ENCODE measurements around the gene TMEM235. TPM values are rescaled to one million over a fixed set of nuclear protein-coding genes. Genes with fewer than 3 reads are reported as not detected.

The TMEM235 gene
- polyA plus RNA-seq, 1 of the 3 experiments (the other 2 are of a cell fraction) = not detected

- TF ChIP-seq ELF1 (IDR thresholded peaks at IDR 0.05) = no peak
- TF ChIP-seq REST (IDR thresholded peaks at IDR 0.05; ENCODE audit: low read depth, low read length) = peak; percentile 50; the same call in 1 of the 2 replicates
- no peak for TF ChIP-seq NRF1 (IDR thresholded peaks at IDR 0.05; ENCODE audit: low read depth, low read length)
- TF ChIP-seq RXRA (IDR thresholded peaks at IDR 0.05; ENCODE audit: borderline replicate concordance, low read depth) = no peak
- no peak for TF ChIP-seq NFIC (IDR thresholded peaks at IDR 0.05; ENCODE audit: borderline replicate concordance)
- TF ChIP-seq MXI1 (IDR thresholded peaks at IDR 0.05; ENCODE audit: low read depth, low read length) = peak; percentile 32; the same call in 1 of the 2 replicates
- TF ChIP-seq TCF12 (IDR thresholded peaks at IDR 0.05) = no peak
- TF ChIP-seq SMC3 (IDR thresholded peaks at IDR 0.05; ENCODE audit: low read depth, low read length) = peak; percentile 96
- TF ChIP-seq MEF2A (IDR thresholded peaks at IDR 0.05; ENCODE audit: borderline replicate concordance, low read depth) = no peak
- TF ChIP-seq SIN3A (IDR thresholded peaks at IDR 0.05; ENCODE audit: borderline replicate concordance, low read depth, low read length) = peak; percentile 53; the same call in 1 of the 2 replicates
- TF ChIP-seq, protein P1, sequence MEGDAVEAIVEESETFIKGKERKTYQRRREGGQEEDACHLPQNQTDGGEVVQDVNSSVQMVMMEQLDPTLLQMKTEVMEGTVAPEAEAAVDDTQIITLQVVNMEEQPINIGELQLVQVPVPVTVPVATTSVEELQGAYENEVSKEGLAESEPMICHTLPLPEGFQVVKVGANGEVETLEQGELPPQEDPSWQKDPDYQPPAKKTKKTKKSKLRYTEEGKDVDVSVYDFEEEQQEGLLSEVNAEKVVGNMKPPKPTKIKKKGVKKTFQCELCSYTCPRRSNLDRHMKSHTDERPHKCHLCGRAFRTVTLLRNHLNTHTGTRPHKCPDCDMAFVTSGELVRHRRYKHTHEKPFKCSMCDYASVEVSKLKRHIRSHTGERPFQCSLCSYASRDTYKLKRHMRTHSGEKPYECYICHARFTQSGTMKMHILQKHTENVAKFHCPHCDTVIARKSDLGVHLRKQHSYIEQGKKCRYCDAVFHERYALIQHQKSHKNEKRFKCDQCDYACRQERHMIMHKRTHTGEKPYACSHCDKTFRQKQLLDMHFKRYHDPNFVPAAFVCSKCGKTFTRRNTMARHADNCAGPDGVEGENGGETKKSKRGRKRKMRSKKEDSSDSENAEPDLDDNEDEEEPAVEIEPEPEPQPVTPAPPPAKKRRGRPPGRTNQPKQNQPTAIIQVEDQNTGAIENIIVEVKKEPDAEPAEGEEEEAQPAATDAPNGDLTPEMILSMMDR (IDR thresholded peaks at IDR 0.05) = peak; percentile 98
- TF ChIP-seq CHD2 (IDR thresholded peaks at IDR 0.05; ENCODE audit: low read length, partially characterized antibody) = peak; percentile 71
Observed at GRCh38 chr17:78289802-78290363, 58.5 kb downstream of the TMEM235 start (continued).

Small RNA genes lying within 50 kb of the gene (small RNA-seq; reads per million reads assigned to genes)
- gene AC087645.1 = 0 to 1.1 (median 0) reads per million in 7 experiments

Other genes starting within 250 kb of the TMEM235 start
- 3.8 and 5.5 TPM in 2 replicates for gene TMC6, start 102.9 kb upstream of the TMEM235 start, polyA plus RNA-seq (2012; rRNA removed)
- 0.15 and 0.18 TPM in 2 replicates for gene TMC8, start 100.9 kb upstream of the TMEM235 start, polyA plus RNA-seq (2012; rRNA removed)
- gene C17orf99, start 85.2 kb upstream of the TMEM235 start, polyA plus RNA-seq (2012; rRNA removed) = not detected in 2 replicates
- gene SYNGR2, start 63.0 kb upstream of the TMEM235 start, polyA plus RNA-seq (2012; rRNA removed) = 160 and 181 TPM in 2 replicates
- gene TK1, start 44.6 kb upstream of the TMEM235 start, polyA plus RNA-seq (2012; rRNA removed) = 70.7 and 112 TPM in 2 replicates
- gene AFMID, start 44.3 kb upstream of the TMEM235 start, polyA plus RNA-seq (2012; rRNA removed) = 44.4 and 59.0 TPM in 2 replicates
- gene BIRC5, start 17.4 kb upstream of the TMEM235 start, polyA plus RNA-seq (2012; rRNA removed) = 23.5 and 31.4 TPM in 2 replicates
- 24.9 and 26.1 TPM in 2 replicates for gene SOCS3, start 128.4 kb downstream of the TMEM235 start, polyA plus RNA-seq (2012; rRNA removed)
- gene PGS1, start 147.0 kb downstream of the TMEM235 start, polyA plus RNA-seq (2012; rRNA removed) = 88.4 and 106 TPM in 2 replicates

All from SK-N-SH (cell line).